ENCODE data around the gene NIT1. TPM values are rescaled to one million over a fixed set of nuclear protein-coding genes. Genes with fewer than 3 reads are reported as not detected.

NIT1 gene
- total RNA-seq, 1 experiment from 2014 or later = 39.6 TPM

DNA sequence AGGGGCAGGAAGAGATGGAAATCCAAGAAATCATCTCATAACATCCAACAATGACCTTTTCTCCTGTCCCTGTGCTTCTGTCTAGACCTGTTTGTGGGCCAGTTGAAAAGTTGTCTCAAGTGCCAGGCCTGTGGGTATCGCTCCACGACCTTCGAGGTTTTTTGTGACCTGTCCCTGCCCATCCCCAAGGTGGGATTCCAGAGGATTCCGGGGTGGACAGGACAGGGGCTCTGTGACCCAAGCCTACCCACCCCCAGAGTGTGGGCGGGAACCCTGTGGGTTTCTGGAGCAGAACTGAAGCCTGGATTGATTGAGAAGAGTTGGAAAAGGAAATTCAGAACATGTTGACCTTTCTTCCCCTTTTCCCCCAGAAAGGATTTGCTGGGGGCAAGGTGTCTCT is 45.9 kb downstream of the NIT1 start:
- H3K4me3 Mint-ChIP-seq = peak overlapping the region in 1 of 2 experiments; percentile 4; a peak in 1 of 5 replicates
- Histone ChIP-seq H2BK12ac (ENCODE audit: insufficient read length, low read depth, low read length) (no peak overlapping the region), H3K23me2 (ENCODE audit: insufficient read length, low read depth, low read length, poor library complexity, severe bottlenecking) (peaks cover 16% of the 10 kb centered on the region), H2BK20ac (ENCODE audit: low read depth, low read length, poor library complexity, severe bottlenecking) (no peak overlapping the region), H3K18ac (ENCODE audit: insufficient read length, low read depth, low read length) (no peak overlapping the region), H2BK15ac (ENCODE audit: low read depth, low read length) (no peak overlapping the region), H2BK5ac (ENCODE audit: insufficient read length, low read length) (no peak overlapping the region), H3K4ac (ENCODE audit: low read depth, low read length) (no peak overlapping the region), H3K9ac (ENCODE audit: extremely low read depth, insufficient read length, low read length) (no peak overlapping the region), H3K27ac (ENCODE audit: insufficient read length, low read depth, low read length) (no peak overlapping the region), H4K20me1 (ENCODE audit: control insufficient read depth, insufficient read depth, insufficient read length) (no peaks in the 10 kb centered on the region), H4K91ac (ENCODE audit: insufficient read length, low read depth, low read length) (no peak overlapping the region), H4K8ac (replicated peaks; ENCODE audit: insufficient read length, low read depth, low read length) (no peak overlapping the region), H3K79me2 (ENCODE audit: insufficient read depth, low read length) (no peaks in the 10 kb centered on the region), H2AFZ (ENCODE audit: low read length) (no peak overlapping the region), H3K4me1 (ENCODE audit: insufficient read depth, low read length) (no peaks in the 10 kb centered on the region), H3K56ac (ENCODE audit: insufficient read length, low read depth, low read length) (no peak overlapping the region), H2BK120ac (ENCODE audit: low read depth, low read length, poor library complexity, severe bottlenecking) (no peak overlapping the region), H4K5ac (ENCODE audit: insufficient read length, low read depth, low read length) (no peak overlapping the region), H3T11ph (ENCODE audit: low read length) (no peak overlapping the region), H3K79me1 (ENCODE audit: insufficient read depth, low read depth, low read length, poor library complexity, severe bottlenecking) (no peaks in the 10 kb centered on the region), H3K23ac (ENCODE audit: insufficient read length, low read depth, low read length) (no peak overlapping the region), H3K14ac (ENCODE audit: insufficient read depth, low read length) (no peak overlapping the region), H3K4me2 (ENCODE audit: insufficient read depth, insufficient read length, low read length) (no peak overlapping the region), H3K27me3 (ENCODE audit: insufficient read depth, low read length) (no peaks in the 10 kb centered on the region), H3K9me3 (ENCODE audit: control insufficient read depth, low read depth, low read length) (no peaks in the 10 kb centered on the region), H2AK5ac (ENCODE audit: insufficient read length, low read length) (no peak overlapping the region)
- H3K36me3 Mint-ChIP-seq (ENCODE audit: insufficient read depth in 1 of 3, low read depth in 3 of 3) = peaks cover 19 to 58% (median 42%) of the 10 kb centered on the region in 3 experiments
- TF ChIP-seq, protein P1, sequence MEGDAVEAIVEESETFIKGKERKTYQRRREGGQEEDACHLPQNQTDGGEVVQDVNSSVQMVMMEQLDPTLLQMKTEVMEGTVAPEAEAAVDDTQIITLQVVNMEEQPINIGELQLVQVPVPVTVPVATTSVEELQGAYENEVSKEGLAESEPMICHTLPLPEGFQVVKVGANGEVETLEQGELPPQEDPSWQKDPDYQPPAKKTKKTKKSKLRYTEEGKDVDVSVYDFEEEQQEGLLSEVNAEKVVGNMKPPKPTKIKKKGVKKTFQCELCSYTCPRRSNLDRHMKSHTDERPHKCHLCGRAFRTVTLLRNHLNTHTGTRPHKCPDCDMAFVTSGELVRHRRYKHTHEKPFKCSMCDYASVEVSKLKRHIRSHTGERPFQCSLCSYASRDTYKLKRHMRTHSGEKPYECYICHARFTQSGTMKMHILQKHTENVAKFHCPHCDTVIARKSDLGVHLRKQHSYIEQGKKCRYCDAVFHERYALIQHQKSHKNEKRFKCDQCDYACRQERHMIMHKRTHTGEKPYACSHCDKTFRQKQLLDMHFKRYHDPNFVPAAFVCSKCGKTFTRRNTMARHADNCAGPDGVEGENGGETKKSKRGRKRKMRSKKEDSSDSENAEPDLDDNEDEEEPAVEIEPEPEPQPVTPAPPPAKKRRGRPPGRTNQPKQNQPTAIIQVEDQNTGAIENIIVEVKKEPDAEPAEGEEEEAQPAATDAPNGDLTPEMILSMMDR (conservative IDR thresholded peaks at IDR 0.05) = no peak
- WGBS (ENCODE audit: extremely low coverage, insufficient read length, low lambda C conversion rate) = no CpG with 5 or more reads among the region's 5 CpGs
- H3K27ac Mint-ChIP-seq = no peak overlapping the region
- no peaks in the 10 kb centered on the region; the same call in 1 of the 2 replicates for H3K27me3 Mint-ChIP-seq (ENCODE audit: low read depth)
- peaks cover 27 to 31% of the 10 kb centered on the region in 2 experiments for H3K4me1 Mint-ChIP-seq
- DNase-seq = no peak
- no peaks in the 10 kb centered on the region for H3K9me3 Mint-ChIP-seq
